ACHN (cell line): Measurements from ENCODE around the gene THUMPD1.
"Not testable (repeated sequence)": the region's sequence is repeated elsewhere in the genome, so short reads cannot be mapped to it uniquely, and the experiment has no call there.

Experiments
- DNase-seq: peaks from one replicate; pipeline ENCODE4 v3.0.0-alpha.2; 2015
- in situ Hi-C: cut with HindIII; loops from 2 replicates; pipeline ENCODE4 v1.10.0; 2017; ENCODE audit warnings: low sequenced_read_pairs, low pct_ligation_motif_present, low pct_unique_long_range_greater_than_20kb

Gene THUMPD1

DNA sequence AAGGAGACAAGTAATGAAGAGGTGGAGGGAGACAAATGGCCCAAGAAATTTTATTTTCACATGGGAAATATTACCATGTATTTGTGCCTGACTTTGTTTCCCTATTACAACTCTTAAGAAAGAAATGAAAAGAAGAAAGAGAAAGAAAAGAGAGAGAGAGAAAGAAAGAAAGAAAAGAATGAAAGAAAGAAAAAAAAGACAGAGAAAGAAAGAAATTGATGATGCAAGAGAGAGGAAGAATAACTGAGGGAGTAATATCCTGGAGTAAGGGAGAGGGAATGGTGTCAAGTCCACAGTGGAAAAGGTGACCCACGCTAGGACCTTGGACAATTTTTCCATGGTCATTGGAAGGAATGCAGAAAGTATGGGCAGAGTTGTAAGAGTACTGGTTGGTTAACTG lies 12.1 kb upstream of the THUMPD1 start:
- no peak for DNase-seq
- in situ Hi-C loops, result no loop called here

DNA sequence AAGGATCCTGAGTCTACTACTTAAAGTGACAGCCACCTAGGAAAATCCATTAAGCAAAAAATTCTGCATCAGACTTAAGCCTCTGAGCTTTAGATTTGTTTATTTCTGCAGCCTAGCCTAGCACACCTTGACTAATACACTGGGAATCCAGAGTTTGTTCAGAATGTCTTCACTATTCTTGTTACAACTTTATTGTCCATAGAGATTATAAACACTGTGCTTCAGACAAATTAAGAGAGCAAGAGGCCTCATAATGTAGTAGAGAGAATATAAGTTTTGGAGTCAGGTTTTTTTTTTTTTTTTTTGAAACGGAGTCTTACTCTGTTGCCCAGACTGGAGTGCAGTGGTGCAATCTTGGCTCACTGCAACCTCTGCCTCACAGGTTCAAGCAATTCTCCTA lies 8.9 kb upstream of the THUMPD1 start:
- DNase-seq, result no peak
- in situ Hi-C loops, result no loop called here

DNA sequence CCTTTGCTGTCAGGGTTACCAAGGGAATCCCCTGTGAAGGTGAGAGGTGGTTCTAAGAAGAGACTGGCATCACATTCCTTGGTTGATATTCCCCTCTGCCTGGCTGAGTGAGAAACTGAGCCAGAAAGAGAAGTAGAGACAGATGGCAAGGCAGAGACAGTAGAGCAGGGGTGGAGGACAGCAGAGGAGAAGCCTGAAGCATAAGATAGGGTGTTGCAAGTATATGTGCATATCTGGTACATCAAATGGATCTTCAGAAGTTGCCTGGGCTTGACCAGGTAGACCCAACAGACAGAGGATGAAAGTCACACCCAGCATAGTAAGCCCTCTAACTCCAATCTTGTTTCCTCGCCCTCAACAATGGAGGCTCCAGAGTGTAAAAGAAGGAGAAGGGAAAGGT lies 7.9 kb upstream of the THUMPD1 start:
- in situ Hi-C loops, result no loop called here
- no peak for DNase-seq

DNA sequence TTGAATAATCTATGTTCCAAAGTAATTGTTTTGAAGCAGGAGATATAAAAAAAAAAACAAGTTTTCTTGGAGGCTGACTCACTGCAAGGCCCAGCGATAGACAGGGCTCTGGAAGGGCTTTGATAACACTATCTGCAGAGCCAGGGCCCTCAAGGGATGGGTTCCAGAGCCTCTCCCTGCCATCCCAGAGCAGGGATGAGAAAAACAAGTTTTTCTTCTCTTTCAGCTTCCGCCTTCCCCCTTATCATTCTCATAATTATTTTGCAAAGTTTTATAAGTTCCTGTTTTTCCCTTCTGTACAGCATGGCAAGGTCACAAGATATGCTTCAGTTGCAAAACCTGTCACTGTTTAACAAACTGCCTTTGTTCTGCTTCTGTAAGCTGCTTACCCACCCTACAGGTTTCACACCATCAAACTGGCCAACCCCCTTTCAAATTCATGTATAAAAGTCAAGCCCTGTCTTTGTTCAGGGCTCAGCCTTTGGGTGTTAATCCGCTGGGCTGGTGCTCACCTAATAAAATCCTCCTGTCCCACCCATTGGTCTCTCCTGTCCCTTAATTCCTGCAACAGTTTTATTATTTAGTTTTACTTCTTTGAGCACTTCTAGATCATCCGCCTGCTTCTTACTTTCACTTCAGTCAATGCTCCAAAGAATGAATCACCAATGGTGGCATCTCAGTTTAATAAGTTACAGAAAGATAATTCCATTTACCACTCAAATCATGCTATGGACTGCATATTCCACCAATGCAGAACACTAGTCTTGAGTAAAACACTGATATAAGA lies 5.6 kb upstream of the THUMPD1 start:
- peak; percentile 75 for DNase-seq
- in situ Hi-C loops, result no loop called here

DNA sequence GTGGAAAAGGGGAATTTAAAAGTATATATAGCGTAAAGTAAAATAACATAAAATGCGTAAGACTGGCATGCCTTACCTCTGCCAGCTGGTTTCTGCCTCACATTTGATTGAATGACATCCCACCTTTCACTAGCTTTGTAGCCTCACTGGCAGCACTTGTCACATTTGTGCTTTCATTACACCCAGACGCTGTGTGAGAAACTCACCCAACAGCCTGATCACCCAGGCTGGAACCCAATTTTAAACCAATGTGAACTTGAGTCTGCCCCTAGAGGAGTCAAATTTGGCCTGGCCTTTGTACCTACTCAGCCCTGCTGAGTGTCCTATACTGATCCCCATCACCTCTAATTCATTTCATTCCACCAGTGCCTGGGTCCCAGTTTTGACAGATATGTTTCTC lies 4.8 kb upstream of the THUMPD1 start:
- in situ Hi-C loops, result no loop called here
- no peak for DNase-seq

DNA sequence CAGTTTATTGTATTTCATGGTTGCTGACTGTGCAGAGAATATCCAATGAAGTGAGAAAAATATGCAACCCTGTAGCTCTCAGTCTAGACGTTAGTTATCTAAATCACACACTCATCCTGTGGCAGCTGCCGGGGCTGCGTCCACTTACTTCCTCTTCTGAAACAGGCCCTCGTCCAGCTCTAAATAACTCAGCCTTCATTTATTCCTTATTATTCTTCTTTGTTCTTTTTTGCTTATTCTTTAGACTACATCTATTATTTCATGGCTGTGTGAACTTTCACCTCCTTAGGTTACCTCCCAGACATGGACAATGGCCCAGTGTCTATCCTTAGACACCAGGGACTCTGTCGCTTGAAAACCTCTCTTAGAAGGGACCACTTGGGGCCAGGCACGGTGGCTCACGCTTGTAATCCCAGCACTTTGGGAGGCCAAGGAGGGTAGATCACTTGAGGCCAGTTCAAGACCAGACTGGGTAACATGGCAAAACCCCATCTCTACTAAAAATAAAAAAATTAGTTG lies 3.4 kb upstream of the THUMPD1 start:
- DNase-seq, result no peak
- in situ Hi-C loops, result no loop called here

DNA sequence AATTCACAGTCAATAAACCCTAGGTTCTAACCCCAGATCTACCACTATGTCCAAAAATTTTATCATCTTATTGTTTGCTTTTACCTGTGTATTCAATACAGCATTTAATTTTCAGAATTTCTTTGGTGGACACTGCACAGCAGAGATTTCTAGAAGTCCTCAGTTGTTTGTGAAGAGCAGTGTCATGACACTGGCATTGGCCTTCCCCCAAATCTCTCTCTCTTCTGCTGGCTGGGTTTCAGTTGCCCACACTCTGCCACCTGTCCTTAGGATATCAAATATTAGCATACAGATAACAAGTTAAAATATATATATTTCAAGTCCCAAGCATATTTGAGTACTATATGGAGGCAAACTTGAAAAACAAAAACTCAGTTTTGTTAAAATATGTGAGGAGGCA lies 2.0 kb upstream of the THUMPD1 start:
- DNase-seq, result no peak
- in situ Hi-C loops, result no loop called here

DNA sequence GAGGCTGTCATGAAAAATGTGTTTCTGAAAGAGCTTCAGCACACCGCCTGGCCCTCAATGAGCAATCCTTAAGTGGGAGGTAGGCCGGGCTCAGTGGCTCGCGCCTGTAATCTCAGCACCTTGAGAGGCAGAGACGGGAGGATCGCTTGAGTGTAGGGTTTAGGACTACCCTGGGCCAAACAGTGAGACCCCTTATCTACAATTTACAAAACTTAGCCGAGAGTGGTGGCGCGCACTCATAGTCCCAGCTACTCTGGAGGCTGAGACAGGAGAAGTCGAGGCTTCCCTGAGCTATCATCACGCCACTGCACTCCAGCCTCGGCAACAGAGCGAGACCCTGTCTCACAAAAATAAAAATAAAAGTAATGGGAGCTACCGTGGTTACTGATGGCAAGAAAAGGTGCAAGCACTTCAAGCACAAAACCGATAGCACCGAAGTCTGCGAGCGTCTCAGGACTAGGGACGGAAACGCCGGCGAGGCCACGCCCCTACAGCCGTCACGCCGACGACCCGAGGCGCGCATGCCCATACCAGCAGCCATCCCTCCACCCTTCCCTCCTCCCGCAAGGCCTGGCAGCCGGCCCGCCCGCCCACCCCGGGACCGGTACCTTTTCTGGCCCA lies 607 bp downstream of the THUMPD1 start:
- in situ Hi-C loops, result no loop called here
- DNase-seq, result peak; percentile 85

DNA sequence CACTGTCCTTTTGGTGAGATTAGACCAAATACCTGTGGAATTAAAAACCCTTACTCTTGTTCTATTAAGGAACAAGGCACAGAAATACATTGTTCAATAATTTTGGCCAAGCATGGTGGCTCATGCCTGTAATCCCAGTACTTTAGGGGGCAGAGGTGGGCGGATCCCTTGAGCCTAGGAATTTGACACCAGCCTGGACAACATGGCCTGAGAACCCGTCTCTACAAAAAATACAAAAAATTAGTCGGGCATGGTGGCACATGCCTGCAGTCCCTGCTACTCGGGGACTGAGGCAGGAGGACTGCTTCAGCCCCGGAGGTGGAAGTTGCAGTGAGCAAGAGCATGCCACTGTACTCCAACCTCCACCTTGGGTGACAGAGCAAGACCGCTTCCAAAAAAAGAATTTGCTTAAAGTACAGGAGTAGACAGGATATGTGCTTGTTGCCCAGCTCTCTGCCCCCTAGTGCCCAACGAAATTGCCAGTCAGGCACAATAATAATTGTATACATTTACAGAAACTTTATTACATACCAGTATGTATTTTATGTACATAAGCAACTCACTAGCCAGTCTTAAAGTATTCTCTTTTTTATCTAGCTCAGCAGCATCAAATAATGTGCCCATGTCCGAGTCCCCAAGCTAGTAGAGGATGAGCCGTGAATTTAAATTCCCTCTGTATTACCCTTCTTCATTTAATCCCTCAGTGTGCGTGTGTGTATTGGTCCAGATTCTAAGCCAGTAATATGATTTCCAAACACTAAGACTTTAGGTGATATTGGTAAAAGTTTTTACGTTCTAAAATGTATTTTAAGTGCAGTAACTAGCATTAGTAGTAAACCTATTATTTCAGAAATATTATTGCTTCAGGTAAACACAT lies 1.4 kb downstream of the THUMPD1 start:
- DNase-seq, result peak; percentile 40
- in situ Hi-C loops, result no loop called here

DNA sequence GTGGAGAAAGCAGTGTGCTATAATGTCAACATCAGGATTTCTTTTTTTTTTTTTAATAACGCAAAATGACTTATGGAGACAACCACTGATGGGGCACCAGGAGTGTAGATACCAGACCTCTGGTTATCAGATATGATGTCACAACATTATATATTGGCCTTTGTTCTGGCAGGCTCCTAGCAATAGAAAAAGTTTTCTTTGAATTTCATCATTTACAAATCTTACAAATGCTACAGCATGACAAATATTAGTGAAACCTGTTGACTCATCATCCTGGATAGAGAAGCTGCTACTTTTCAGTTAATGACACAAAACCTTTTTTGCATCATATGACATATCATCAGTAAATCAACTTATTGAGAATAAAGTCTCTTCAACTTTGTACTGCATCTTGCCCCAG lies 6.1 kb downstream of the THUMPD1 start:
- no peak for DNase-seq
- in situ Hi-C loops, result no loop called here

DNA sequence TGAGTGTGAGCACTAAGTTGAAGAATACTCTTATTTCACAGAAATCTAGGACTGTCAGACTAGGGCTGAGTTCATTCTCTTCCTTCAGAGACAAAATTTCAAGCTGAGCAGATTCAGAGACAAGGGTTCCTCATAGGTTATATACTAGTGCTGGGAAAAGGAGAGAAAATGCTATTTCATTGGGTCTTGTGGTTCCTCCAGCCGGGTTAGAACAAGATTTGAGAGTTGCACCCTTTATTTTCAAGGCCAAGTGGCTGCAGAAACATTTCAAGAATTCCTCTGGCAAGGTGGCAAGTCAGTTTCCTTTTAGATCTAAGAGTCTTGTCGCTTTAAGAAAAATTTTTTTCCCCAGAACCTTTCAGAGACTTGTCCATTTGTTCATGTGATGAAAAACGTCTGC lies 6.8 kb downstream of the THUMPD1 start:
- DNase-seq, result no peak
- in situ Hi-C loops, result no loop called here

DNA sequence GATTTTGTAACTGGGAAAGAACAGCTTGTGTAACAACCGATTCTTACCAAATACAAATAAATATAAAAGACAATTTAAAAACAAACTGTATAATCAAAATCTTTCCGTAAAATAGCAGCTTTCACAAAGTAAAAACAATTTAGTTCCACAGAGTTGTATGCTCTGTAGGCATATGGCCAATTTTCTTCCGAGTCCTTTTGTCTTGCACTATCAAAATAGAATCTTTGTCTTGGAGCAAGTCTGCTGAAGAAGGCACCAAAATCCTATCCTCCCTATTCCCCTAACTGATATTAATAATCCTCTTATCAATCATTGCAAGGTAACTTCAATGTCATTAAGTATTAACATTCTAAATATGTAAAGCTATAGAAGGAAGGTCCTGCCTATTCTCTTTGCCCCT lies 7.6 kb downstream of the THUMPD1 start:
- in situ Hi-C loops, result no loop called here
- no peak for DNase-seq

DNA sequence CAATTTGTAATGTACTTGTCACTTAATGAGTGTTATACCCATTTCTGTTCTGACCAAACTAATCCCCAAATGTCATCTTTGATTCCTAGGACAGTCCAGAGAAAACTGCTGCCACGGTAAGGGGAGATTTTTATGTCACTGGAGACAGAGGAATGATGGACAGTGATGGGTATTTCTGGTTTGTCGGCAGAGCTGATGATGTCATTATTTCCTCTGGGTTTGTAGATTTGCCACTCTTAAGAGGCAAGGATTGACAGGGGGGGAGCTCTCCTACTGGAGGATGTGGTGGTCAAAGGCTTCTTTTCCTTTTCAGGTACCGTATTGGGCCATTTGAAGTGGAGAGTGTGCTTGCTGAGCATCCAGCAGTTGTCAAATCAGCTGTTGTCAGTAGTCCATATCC lies 12.5 kb downstream of the THUMPD1 start:
- in situ Hi-C loops, result no loop called here
- no peak for DNase-seq

DNA sequence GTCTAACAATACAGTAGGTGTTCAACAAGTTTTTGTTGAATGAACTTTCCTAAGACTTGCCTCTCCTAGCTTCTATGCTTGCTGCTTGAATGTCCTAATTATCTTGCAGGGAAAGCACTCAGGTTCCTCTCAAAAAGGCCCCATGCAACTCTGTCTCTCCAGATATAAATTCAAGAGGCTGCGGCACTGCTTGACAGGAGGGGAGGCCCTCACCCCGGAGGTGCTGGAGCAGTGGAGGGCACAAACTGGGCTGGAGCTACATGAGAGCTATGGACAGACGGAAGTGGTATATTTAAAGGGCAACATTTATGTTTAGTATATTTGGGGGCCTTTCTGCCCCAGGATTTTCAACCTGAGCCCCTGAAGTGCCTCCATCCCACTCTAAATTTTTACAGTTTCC lies 14.4 kb downstream of the THUMPD1 start:
- no peak for DNase-seq
- in situ Hi-C loops, result no loop called here

DNA sequence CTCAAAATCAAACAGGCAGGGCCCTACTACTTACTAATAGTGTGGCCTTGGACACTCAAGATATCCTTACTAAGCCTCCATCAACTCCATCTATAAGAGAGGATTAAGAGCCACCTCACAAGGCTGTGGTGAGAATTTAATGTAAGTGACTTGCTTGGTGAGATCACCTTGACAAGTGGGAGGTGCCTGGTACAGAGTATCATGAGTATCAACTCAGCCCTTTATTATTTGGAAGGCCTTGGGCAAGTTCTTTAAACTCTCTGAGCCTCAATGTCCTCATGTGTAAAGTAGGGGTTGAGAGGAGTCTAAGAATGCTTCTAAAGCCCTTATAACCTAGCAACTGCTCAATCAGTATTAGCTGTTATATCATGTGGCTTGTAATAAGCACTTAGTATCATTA lies 15.0 kb downstream of the THUMPD1 start:
- DNase-seq, result no peak
- in situ Hi-C loops, result no loop called here

DNA sequence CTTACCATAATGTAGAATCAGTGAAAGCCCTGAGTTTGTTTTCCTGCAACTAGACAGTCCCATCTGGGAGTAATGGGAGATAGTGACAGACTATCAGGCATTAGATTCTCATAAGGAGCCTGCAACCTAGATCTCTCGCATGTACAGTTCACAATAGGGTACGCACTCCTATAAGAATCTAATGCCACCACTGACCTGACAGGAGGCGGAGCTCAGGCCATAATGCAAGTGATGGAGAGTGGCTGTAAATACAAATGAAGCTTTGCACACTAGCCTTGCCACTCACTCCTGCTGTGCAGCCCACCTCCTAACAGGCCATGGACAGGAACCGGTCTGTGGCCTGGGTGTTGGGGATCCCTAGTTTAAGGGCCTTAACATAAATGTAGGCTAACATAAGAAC lies 21.4 kb downstream of the THUMPD1 start:
- in situ Hi-C loops, result no loop called here
- DNase-seq, result no peak

DNA sequence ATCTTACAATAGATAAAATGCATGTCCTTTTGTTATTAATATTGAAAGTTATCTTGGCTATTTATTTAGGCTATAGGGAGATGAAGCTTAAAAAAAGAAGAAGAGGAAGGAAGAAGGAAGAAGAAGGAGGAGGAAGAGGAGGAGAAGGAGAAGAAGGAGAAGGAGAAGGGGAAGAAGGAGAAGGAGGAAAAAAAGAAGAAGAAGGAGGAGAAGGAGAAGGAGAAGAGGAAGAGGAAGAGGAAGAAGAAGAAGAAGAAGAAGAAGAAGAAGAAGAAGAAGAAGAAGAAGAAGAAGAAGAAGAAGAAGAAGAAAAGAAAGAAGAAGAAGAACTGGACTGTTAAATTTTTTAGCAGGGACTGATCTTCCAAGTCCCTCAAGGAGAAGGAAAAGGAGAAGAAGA lies 23.9 kb downstream of the THUMPD1 start:
- DNase-seq, in situ Hi-C loops: not testable (repeated sequence)

DNA sequence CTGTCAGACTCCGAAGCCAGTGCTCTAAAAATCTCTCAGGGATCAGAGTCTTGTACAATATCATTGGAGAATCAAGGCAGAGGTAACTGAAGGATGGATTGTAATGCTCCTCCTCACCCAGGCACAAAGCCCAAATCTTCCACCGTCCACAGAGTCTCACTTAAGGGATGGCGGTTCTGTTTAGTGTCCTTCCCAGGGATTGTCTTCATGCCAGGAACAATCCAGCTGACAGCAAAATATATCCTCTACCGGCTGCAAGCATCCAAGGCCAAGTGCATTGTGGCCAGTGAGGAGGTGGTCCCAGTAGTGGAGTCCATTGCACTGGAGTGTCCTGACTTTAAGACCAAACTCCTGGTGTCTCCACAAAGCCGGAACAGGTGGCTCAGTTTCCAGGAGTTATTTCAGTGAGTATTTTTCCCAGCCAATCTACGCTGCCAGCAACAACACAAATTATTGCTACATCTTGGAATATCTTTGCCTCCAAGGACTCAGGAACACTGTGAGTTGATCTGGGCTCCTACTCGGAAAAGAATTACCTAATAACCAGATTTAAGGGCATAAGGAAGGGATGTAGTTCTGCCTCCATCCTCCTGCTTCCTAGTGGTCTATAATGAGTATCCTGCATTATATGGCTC lies 30.2 kb downstream of the THUMPD1 start:
- in situ Hi-C loops, result no loop called here
- no peak for DNase-seq

DNA sequence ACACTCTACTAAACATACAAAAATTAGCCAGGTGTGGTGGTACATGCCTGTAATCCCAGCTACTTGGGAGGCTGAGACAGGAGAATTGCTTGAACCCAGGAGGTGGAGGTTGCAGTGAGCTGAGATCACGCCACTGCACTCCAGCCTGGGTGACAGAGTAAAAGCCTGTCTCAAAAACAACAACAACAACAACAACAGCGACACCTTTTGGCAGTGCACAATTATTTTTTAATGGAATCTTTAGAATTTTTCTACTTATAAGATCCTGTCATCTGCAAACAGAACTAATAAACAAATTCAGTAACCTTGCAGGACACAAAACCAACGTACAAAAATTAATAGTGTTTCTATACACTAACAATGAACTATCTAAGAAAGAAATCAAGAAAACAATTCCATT lies 33.5 kb downstream of the THUMPD1 start:
- in situ Hi-C loops, result not testable (repeated sequence)

More for the DNA sequence above, 33.5 kb downstream of the THUMPD1 start:
- DNase-seq, result peak; percentile 28
